Measurements from ENCODE around the gene SLC66A1. TPM values are rescaled to one million over a fixed set of nuclear protein-coding genes. Genes with fewer than 3 reads are reported as not detected.

SLC66A1 gene
- total and polyA plus RNA-seq, 4 experiments from 2014 or later = 3.0 to 10.2 (median 6.1) TPM

DNA sequence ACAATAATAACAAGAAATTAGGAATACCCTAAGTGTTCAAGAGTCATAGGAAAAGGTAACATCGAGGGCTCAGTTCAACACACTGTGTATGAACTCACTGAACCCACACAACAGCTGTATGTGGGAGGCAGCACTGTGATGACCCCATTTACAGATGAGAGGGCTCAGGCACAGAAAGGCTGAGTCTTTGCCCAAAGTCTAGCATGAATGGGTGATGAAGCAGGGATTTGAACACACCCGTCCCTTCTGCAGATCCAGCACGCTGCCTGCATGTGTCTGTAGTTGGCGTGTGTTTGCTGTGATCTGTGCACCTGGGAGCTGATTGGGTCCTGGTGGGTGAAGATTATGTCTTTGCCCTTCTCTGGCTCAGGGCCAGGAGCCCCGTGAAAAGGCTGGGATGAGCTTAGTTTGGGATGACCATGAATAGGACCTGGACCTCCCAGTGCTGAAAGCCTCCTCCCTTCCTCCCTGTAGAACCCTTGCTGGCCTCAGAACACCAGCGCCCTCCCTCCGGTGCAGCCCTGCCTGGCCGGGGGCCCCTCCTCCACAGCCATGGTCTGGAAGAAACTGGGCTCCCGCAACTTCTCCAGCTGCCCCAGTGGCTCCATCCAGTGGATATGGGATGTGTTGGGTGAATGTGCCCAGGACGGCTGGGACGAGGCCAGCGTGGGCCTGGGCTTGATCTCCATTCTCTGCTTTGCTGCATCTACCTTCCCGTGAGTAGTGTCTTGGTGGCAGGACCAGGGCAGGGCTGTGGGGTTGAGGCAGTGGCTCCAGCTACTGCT lies 5.2 kb downstream of the SLC66A1 start:
- Histone ChIP-seq H3K36me3 (ENCODE audit: insufficient read depth, low read length) (no peaks in the 10 kb centered on the region), H3K4me3 (ENCODE audit: low read length in 2 of 2) (no peak overlapping the region), H3K27ac (ENCODE audit: low read depth, low read length) (no peak overlapping the region), H3K27me3 (ENCODE audit: insufficient read depth, low read length) (no peaks in the 10 kb centered on the region), H3K4me1 (ENCODE audit: insufficient read depth, low read length) (peaks cover 23% of the 10 kb centered on the region), H3K9me3 (ENCODE audit: control insufficient read depth in 1 of 2, low read length in 2 of 2) (no peaks in the 10 kb centered on the region)
- POLR2A ChIA-PET (ENCODE audit: partially characterized antibody) = no interaction called here
- Mint-ChIP-seq H3K36me3 (peaks cover 5 to 16% of the 10 kb centered on the region in 2 donors), H3K4me1 (peaks cover 12 to 26% (median 21%) of the 10 kb centered on the region in 4 donors), H3K9me3 (peaks cover 0 to 11% (median 0%) of the 10 kb centered on the region in 8 donors), H3K27me3 (no peaks in the 10 kb centered on the region), H3K4me3 (no peak overlapping the region), H3K27ac (peak overlapping the region in 1 of 7 donors; percentile 59)
- no peak for DNase-seq
- CTCF ChIA-PET (ENCODE audit: partially characterized antibody) = interaction anchor here (0.9 kb wide), 1 partner anchor 334 kb away, joined by 3 read pairs; no protein-coding TSS in a partner anchor
- intact Hi-C loops (cut with micrococcal nuclease) = no loop called here

- H3K27ac ChIP-seq (ENCODE audit: low read depth, low read length) = no peak overlapping the region
- no peak for DNase-seq
- CTCF ChIA-PET (ENCODE audit: partially characterized antibody) = no interaction called here
- no peaks in the 10 kb centered on the region for H3K27me3 ChIP-seq (ENCODE audit: insufficient read depth, low read length)
- Mint-ChIP-seq H3K4me1 (peaks cover 2 to 10% (median 7%) of the 10 kb centered on the region in 4 donors), H3K9me3 (peaks cover 0 to 5% (median 0%) of the 10 kb centered on the region in 8 donors), H3K4me3 (no peak overlapping the region), H3K27ac (peak overlapping the region in 1 of 7 donors; percentile 30), H3K27me3 (no peaks in the 10 kb centered on the region), H3K36me3 (peaks cover 7 to 19% of the 10 kb centered on the region in 2 donors)
- H3K4me1 ChIP-seq (ENCODE audit: insufficient read depth, low read length) = peaks cover 7% of the 10 kb centered on the region
- intact Hi-C loops (cut with micrococcal nuclease) = no loop called here
- POLR2A ChIA-PET (ENCODE audit: partially characterized antibody) = no interaction called here
- no peaks in the 10 kb centered on the region for H3K9me3 ChIP-seq (ENCODE audit: control insufficient read depth in 1 of 2, low read length in 2 of 2)
- H3K4me3 ChIP-seq (ENCODE audit: low read length in 2 of 2) = no peak overlapping the region
- no peaks in the 10 kb centered on the region for H3K36me3 ChIP-seq (ENCODE audit: insufficient read depth, low read length)
Observed at GRCh38 chr1:19319196-19319595, 7.1 kb downstream of the SLC66A1 start.

DNA sequence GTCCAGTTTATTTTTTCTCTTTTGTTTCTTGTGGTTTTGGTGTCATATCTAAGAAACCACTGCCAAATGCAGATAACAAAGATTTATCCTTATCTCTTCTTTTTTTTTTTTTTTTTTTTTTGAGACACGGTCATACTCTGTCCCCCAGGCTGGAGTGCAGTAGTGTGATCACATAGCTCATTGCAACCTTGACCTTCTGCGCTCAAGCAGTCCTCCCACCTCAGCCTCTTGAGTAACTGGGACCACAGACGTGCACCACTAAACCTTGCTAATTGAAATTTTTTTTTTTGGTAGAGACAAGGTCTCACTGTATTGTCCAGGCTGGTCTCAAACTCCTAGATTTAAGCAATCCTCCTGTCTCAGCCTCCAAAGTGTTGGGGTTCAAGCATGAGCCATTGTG lies 8.9 kb downstream of the SLC66A1 start:
- Mint-ChIP-seq H3K9me3 (peaks cover 0 to 5% (median 0%) of the 10 kb centered on the region in 8 donors), H3K4me3 (peak overlapping the region in 1 of 8 donors; percentile 7), H3K27me3 (no peaks in the 10 kb centered on the region), H3K36me3 (peaks cover 7 to 19% of the 10 kb centered on the region in 2 donors), H3K4me1 (peaks cover 0 to 7% (median 4%) of the 10 kb centered on the region in 4 donors), H3K27ac (peak overlapping the region in 2 of 7 donors; percentile 22 to 46)
- H3K27ac ChIP-seq (ENCODE audit: low read depth, low read length) = no peak overlapping the region
- intact Hi-C loops (cut with micrococcal nuclease) = no loop called here
- no peaks in the 10 kb centered on the region for H3K27me3 ChIP-seq (ENCODE audit: insufficient read depth, low read length)
- H3K36me3 ChIP-seq (ENCODE audit: insufficient read depth, low read length) = no peaks in the 10 kb centered on the region
- DNase-seq = no peak
- no peaks in the 10 kb centered on the region for H3K9me3 ChIP-seq (ENCODE audit: control insufficient read depth in 1 of 2, low read length in 2 of 2)
- ChIA-PET POLR2A (ENCODE audit: partially characterized antibody) (no interaction called here), CTCF (ENCODE audit: partially characterized antibody) (no interaction called here)
- no peaks in the 10 kb centered on the region for H3K4me1 ChIP-seq (ENCODE audit: insufficient read depth, low read length)
- H3K4me3 ChIP-seq (ENCODE audit: low read length in 2 of 2) = no peak overlapping the region

- Mint-ChIP-seq H3K36me3 (peaks cover 7 to 19% of the 10 kb centered on the region in 2 donors), H3K4me1 (peaks cover 0 to 5% (median 2%) of the 10 kb centered on the region in 4 donors), H3K27me3 (no peaks in the 10 kb centered on the region), H3K27ac (peak overlapping the region in 2 of 7 donors; percentile 13 to 80), H3K4me3 (no peak overlapping the region), H3K9me3 (peaks cover 0 to 8% (median 0%) of the 10 kb centered on the region in 8 donors)
- Histone ChIP-seq H3K27me3 (ENCODE audit: insufficient read depth, low read length) (no peaks in the 10 kb centered on the region), H3K4me3 (ENCODE audit: low read length in 2 of 2) (no peak overlapping the region), H3K4me1 (ENCODE audit: insufficient read depth, low read length) (no peaks in the 10 kb centered on the region), H3K27ac (ENCODE audit: low read depth, low read length) (no peak overlapping the region), H3K9me3 (ENCODE audit: control insufficient read depth in 1 of 2, low read length in 2 of 2) (no peaks in the 10 kb centered on the region), H3K36me3 (ENCODE audit: insufficient read depth, low read length) (no peaks in the 10 kb centered on the region)
- ChIA-PET CTCF (ENCODE audit: partially characterized antibody) (interaction anchor here (1.3 kb wide), 1 partner anchor 11 kb away, joined by 3 read pairs; no protein-coding TSS in a partner anchor), POLR2A (ENCODE audit: partially characterized antibody) (no interaction called here)
- no peak for DNase-seq
- intact Hi-C loops (cut with micrococcal nuclease) = no loop called here
Observed at GRCh38 chr1:19322481-19322880, 10.4 kb downstream of the SLC66A1 start.

DNA sequence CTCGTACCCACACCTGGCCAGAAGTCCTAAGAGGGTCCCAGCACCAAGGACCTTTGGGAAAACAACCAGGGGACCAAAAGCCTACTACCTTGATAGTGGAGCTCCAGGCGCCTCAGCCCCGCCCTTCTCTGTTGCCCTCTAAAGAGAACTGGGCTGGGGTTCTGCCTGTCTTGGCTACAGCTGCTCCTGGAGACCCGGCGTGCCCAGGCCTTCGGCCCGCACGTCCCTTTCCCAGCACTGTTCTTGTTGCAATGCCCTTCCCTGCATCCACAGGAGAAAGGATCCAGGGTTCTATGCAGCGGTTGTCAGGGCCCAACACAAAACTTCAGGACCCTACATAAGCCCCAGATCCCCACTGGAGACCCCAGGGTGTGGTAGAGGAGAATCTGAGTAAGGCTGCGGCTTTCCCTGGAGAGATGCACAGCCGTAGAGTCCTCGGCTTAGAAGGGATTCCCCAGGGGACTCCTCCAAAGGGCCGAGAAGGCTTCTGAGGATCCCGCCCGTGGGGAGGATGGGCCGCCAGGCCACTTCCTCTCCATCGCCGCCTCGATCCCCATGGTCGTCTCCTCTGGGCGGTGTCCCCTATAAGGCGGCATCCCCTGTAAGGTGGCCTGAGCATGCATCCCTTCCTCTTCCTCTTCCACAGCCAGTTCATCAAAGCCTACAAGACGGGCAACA lies 12.0 kb downstream of the SLC66A1 start:
- Mint-ChIP-seq H3K4me3 (peak overlapping the region in 1 of 8 donors; percentile 26), H3K27me3 (no peaks in the 10 kb centered on the region), H3K27ac (peak overlapping the region in 1 of 7 donors; percentile 17), H3K4me1 (no peaks in the 10 kb centered on the region), H3K36me3 (peaks cover 5 to 13% of the 10 kb centered on the region in 2 donors), H3K9me3 (peaks cover 0 to 8% (median 0%) of the 10 kb centered on the region in 8 donors)
- POLR2A ChIA-PET (ENCODE audit: partially characterized antibody) = no interaction called here
- intact Hi-C loops (cut with micrococcal nuclease) = no loop called here
- Histone ChIP-seq H3K36me3 (ENCODE audit: insufficient read depth, low read length) (no peaks in the 10 kb centered on the region), H3K9me3 (ENCODE audit: control insufficient read depth in 1 of 2, low read length in 2 of 2) (no peaks in the 10 kb centered on the region), H3K4me1 (ENCODE audit: insufficient read depth, low read length) (no peaks in the 10 kb centered on the region), H3K27ac (ENCODE audit: low read depth, low read length) (no peak overlapping the region), H3K4me3 (ENCODE audit: low read length in 2 of 2) (no peak overlapping the region), H3K27me3 (ENCODE audit: insufficient read depth, low read length) (no peaks in the 10 kb centered on the region)
- no peak for DNase-seq
- CTCF ChIA-PET (ENCODE audit: partially characterized antibody) = no interaction called here

DNA sequence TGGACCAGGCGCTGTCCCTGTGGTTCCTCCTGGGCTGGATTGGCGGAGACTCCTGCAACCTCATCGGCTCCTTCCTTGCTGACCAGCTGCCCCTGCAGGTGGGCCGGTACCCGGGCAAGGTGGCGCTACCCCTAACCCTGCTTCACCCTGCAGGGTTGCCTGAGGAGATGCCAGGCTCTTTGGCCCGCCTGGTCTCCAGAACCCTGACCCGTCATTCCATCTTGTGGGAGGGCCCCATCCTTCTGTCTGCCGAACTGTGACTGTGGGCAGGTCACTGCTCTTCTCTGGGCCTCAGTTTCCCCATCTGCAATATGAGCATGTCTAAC lies 12.5 kb downstream of the SLC66A1 start:
- Mint-ChIP-seq H3K4me3 (no peak overlapping the region), H3K27ac (peak overlapping the region in 1 of 7 donors; percentile 35), H3K36me3 (peaks cover 5 to 13% of the 10 kb centered on the region in 2 donors), H3K4me1 (no peaks in the 10 kb centered on the region), H3K9me3 (peaks cover 0 to 8% (median 0%) of the 10 kb centered on the region in 8 donors), H3K27me3 (no peaks in the 10 kb centered on the region)
- H3K27me3 ChIP-seq (ENCODE audit: insufficient read depth, low read length) = no peaks in the 10 kb centered on the region
- H3K4me3 ChIP-seq (ENCODE audit: low read length in 2 of 2) = no peak overlapping the region
- POLR2A ChIA-PET (ENCODE audit: partially characterized antibody) = no interaction called here
- CTCF ChIA-PET (ENCODE audit: partially characterized antibody) = no interaction called here
- DNase-seq = no peak
- H3K9me3 ChIP-seq (ENCODE audit: control insufficient read depth in 1 of 2, low read length in 2 of 2) = no peaks in the 10 kb centered on the region
- no peaks in the 10 kb centered on the region for H3K36me3 ChIP-seq (ENCODE audit: insufficient read depth, low read length)
- no peak overlapping the region for H3K27ac ChIP-seq (ENCODE audit: low read depth, low read length)
- intact Hi-C loops (cut with micrococcal nuclease) = no loop called here
- no peaks in the 10 kb centered on the region for H3K4me1 ChIP-seq (ENCODE audit: insufficient read depth, low read length)

DNA sequence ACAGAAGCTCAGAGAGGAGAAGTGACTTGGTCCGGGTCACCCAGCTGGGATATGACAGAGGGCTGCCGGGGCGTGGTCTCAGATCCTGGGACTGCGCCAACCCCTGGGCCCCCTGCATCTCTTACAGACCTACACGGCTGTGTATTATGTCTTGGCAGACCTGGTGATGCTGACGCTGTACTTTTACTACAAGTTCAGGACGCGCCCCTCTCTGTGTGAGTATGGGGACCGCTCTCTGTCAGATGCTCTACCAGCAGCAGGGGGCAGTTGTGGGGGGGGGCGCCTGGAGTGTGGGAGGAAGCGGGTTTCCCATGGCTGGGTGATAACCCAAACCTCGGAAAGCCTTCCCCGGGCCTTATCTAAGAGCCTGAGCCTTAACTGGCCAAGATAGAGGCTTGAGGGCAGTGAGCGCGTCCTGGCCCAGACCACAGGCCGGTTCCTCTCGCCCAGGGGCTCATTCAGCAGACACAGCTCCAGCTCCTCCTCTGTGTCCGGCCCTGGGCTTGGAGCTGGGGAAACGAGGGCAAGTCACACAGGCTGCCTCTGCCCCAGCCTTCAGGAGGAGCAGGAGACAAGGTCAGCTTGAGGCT lies 13.3 kb downstream of the SLC66A1 start:
- H3K4me1 ChIP-seq (ENCODE audit: insufficient read depth, low read length) = no peaks in the 10 kb centered on the region
- CTCF ChIA-PET (ENCODE audit: partially characterized antibody) = no interaction called here
- H3K27me3 ChIP-seq (ENCODE audit: insufficient read depth, low read length) = no peaks in the 10 kb centered on the region
- no peaks in the 10 kb centered on the region for H3K9me3 ChIP-seq (ENCODE audit: control insufficient read depth in 1 of 2, low read length in 2 of 2)
- no peaks in the 10 kb centered on the region for H3K27me3 Mint-ChIP-seq
- H3K27ac Mint-ChIP-seq = no peak overlapping the region
- DNase-seq = no peak
- H3K36me3 ChIP-seq (ENCODE audit: insufficient read depth, low read length) = no peaks in the 10 kb centered on the region
- POLR2A ChIA-PET (ENCODE audit: partially characterized antibody) = no interaction called here
- H3K27ac ChIP-seq (ENCODE audit: low read depth, low read length) = no peak overlapping the region
- peaks cover 0 to 9% (median 0%) of the 10 kb centered on the region in 8 donors for H3K9me3 Mint-ChIP-seq
- peaks cover 5 to 13% of the 10 kb centered on the region in 2 donors for H3K36me3 Mint-ChIP-seq
- intact Hi-C loops (cut with micrococcal nuclease) = no loop called here
- H3K4me3 ChIP-seq (ENCODE audit: low read length in 2 of 2) = no peak overlapping the region
- no peak overlapping the region for H3K4me3 Mint-ChIP-seq
- no peaks in the 10 kb centered on the region for H3K4me1 Mint-ChIP-seq

Measured in CD4-positive, alpha-beta memory T cell (primary cell).